Measurements from ENCODE around the gene ZCCHC10. TPM values are rescaled to one million over a fixed set of nuclear protein-coding genes. Genes with fewer than 3 reads are reported as not detected.
"Not testable (repeated sequence)": the region's sequence is repeated elsewhere in the genome, so short reads cannot be mapped to it uniquely, and the experiment has no call there.

Gene ZCCHC10
- total RNA-seq, 1 donor from 2014 or later = 12.7 TPM

GRCh38 chr5:133041910-133042309, 15.6 kb upstream of the ZCCHC10 start:
- no peak for DNase-seq (ENCODE audit: low read depth)
- H3K4me3 ChIP-seq (ENCODE audit: low read depth, low read length) = no peak overlapping the region
- peak; percentile 29 for TF ChIP-seq CTCF (conservative IDR thresholded peaks at IDR 0.05; ENCODE audit: low read depth, low read length)

DNA sequence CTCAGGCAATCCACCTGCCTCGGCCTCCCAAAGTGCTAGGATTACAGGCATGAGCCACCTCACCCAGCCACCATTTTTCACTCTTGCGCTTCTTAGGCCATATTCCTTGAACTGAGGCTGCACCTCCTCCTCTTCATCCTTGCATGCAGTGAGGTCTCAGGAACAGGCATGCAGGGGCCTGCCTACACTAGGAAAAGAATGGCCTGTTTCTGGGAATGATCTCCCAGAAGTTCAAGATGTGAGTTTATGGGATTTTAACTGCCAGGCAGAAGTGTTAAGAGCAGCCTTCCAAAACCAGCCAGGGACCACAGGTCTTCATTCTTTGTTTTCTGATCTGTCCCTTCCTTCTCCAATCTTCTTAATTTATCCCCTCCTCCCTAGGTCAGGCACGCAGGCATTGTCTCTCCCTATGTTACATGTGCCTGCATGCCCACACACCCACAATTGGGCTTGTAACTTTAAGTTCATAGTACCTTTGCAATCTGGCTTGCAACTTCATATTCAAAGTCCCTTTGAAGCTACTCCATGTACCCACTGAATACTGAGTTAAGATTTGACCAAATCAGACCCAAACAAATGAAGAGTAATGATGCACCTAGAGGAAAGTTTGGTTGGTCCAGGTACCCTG, 14.9 kb upstream of the ZCCHC10 start:
- H3K4me3 ChIP-seq (ENCODE audit: low read depth, low read length) = no peak overlapping the region
- TF ChIP-seq CTCF (conservative IDR thresholded peaks at IDR 0.05; ENCODE audit: low read depth, low read length) = no peak
- DNase-seq (ENCODE audit: low read depth) = no peak

DNA sequence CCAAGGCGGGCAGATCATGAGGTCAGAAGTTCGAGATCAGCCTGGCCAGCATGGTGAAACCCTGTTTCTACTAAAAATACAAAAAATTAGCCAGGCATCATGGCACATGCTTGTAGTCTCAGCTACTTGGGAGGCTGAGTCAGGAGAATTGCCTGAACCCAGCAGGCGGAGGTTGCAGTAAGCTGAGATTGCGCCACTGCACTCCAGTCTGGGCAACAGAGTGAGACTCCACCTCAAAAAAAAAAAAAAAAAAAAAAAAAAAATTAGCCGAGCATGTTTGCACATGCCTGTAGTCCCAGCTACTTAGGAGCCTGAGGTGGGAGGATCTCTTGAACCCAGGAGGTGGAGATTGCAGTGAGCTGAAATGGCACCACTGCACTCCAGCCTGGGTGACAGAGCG, 10.3 kb upstream of the ZCCHC10 start:
- DNase-seq (ENCODE audit: low read depth); H3K4me3 ChIP-seq (ENCODE audit: low read depth, low read length): not testable (repeated sequence)

GRCh38 chr5:133035224-133035623, 8.9 kb upstream of the ZCCHC10 start:
- H3K4me3 ChIP-seq (ENCODE audit: low read depth, low read length) = no peak overlapping the region
- no peak for TF ChIP-seq CTCF (conservative IDR thresholded peaks at IDR 0.05; ENCODE audit: low read depth, low read length)
- no peak for DNase-seq (ENCODE audit: low read depth)

- no peak for DNase-seq (ENCODE audit: low read depth)
- TF ChIP-seq CTCF (conservative IDR thresholded peaks at IDR 0.05; ENCODE audit: low read depth, low read length) = no peak
- no peak overlapping the region for H3K4me3 ChIP-seq (ENCODE audit: low read depth, low read length)
Measured at GRCh38 chr5:133034064-133034463, 7.7 kb upstream of the ZCCHC10 start.

DNA sequence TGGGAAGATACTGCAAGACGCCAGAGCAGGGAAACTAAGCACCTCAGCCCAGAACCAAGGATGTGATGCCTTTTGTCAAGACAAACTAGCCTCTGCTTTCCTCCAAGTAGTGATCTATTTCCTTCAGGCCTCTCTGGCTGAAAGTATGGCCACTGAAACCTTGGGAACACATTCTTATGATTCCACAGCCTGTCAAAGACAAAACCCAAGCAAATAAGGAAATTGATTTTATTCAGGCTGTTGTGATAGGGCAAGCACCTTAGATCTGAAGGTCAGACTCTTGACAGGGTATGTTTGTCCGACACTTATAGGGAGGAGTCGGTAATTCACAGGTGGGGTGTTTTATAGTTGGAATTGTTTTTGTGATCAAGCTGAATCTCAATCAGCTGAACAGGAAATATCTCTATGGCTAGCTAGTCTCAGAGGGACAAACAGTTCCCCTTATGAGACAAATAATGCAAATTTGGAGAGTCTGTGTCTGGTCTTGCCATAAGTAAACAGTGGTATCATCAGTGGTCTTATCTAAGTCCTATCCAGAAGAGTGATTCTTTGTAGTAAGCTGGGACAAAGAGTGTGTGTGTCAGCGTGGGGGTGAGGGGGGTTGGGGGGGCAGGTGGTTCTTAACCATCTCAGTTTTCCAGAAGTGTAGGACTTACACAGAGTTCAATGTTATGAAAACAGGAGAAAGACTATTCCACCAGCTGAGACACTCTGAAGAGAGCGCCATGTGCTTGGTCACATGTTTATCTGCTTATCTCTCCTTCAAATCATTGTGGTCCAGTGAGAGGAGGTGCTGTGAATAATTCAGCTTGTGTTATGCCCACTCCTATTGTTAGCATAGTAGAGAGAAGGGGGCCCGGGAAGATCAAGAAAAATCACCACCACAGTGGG, 6.7 kb upstream of the ZCCHC10 start:
- H3K4me3 ChIP-seq (ENCODE audit: low read depth, low read length) = no peak overlapping the region
- DNase-seq (ENCODE audit: low read depth) = no peak
- no peak for TF ChIP-seq CTCF (conservative IDR thresholded peaks at IDR 0.05; ENCODE audit: low read depth, low read length)

DNA sequence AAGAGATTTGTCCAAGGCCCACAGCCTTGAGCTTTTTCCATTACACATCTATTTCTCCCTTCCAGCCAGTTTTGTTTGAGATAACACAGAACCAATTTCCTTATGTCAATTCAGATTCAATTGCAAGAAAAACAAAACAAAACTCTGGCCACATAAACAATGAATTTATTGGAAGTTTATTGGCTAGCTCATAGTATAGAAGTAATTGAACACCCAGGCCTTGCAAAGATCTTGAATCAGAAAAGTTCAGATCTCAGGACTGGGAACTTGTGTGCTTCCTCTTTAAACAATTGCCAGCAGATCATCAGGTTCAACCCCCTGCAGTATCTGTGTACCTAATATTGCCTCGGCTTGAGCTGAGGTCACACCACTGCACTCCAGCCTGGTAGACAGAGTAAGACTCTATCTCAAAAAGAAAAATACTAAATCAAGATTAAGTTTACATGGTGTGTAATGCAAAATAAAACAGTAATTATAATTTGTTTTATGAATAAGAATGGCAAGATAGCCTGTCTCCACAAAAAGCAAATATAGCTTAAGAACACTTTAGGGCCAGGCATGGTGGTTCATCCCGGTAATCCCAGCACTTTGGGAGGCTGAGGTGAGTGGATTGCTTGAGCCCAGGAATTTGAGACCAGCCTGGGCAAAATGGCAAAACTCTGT, 4.1 kb upstream of the ZCCHC10 start:
- DNase-seq (ENCODE audit: low read depth) = no peak
- no peak for TF ChIP-seq CTCF (conservative IDR thresholded peaks at IDR 0.05; ENCODE audit: low read depth, low read length)
- no peak overlapping the region for H3K4me3 ChIP-seq (ENCODE audit: low read depth, low read length)
